ENCODE data around the gene TREM1. TPM values are rescaled to one million over a fixed set of nuclear protein-coding genes. Genes with fewer than 3 reads are reported as not detected.

The TREM1 gene
- total RNA-seq, 1 donor from 2014 or later, result 0.20 TPM

GRCh38 chr6:41269716-41270115 is 16.8 kb downstream of the TREM1 start:
- no peaks in the 10 kb centered on the region for H3K36me3 Mint-ChIP-seq (ENCODE audit: low read depth, unreplicated experiment)
- H3K79me2 ChIP-seq (ENCODE audit: insufficient read depth, low read length), result no peaks in the 10 kb centered on the region
- no peaks in the 10 kb centered on the region for H3K9me3 ChIP-seq (ENCODE audit: insufficient read depth, low read depth, low read length)
- no peak for TF ChIP-seq CTCF (IDR thresholded peaks at IDR 0.05; ENCODE audit: insufficient read depth, low read depth, low read length)
- TF ChIP-seq EZH2 (IDR thresholded peaks at IDR 0.05; ENCODE audit: insufficient read depth, low read length), result no peak
- DNase-seq (ENCODE audit: low read depth) (no peak), FAIRE-seq (no peak)
- no peaks in the 10 kb centered on the region for H3K4me1 ChIP-seq (ENCODE audit: insufficient read depth, low read length)
- H3K4me2 ChIP-seq (ENCODE audit: low read length), result no peak overlapping the region
- H3K9me3 Mint-ChIP-seq (ENCODE audit: unreplicated experiment), result no peaks in the 10 kb centered on the region
- no peak overlapping the region for H3K4me3 Mint-ChIP-seq (ENCODE audit: unreplicated experiment)
- no peaks in the 10 kb centered on the region for H3K36me3 ChIP-seq (ENCODE audit: insufficient read depth, low read length)
- no peak overlapping the region for H2AFZ ChIP-seq (ENCODE audit: low read depth, low read length)
- H3K27ac Mint-ChIP-seq (ENCODE audit: unreplicated experiment), result no peak overlapping the region
- no peak overlapping the region for H3K27ac ChIP-seq (ENCODE audit: low read depth, low read length)
- H3K27me3 Mint-ChIP-seq (ENCODE audit: low read depth, unreplicated experiment), result peaks cover 27% of the 10 kb centered on the region
- H3K9ac ChIP-seq (ENCODE audit: low read length), result no peak overlapping the region
- H4K20me1 ChIP-seq (ENCODE audit: insufficient read depth, low read length), result no peaks in the 10 kb centered on the region
- no peaks in the 10 kb centered on the region for H3K27me3 ChIP-seq (ENCODE audit: insufficient read depth, low read length)
- H3K4me1 Mint-ChIP-seq (ENCODE audit: low read depth, unreplicated experiment), result no peaks in the 10 kb centered on the region
- H3K4me3 ChIP-seq (ENCODE audit: insufficient read depth, low read depth, low read length), result no peak overlapping the region

DNA sequence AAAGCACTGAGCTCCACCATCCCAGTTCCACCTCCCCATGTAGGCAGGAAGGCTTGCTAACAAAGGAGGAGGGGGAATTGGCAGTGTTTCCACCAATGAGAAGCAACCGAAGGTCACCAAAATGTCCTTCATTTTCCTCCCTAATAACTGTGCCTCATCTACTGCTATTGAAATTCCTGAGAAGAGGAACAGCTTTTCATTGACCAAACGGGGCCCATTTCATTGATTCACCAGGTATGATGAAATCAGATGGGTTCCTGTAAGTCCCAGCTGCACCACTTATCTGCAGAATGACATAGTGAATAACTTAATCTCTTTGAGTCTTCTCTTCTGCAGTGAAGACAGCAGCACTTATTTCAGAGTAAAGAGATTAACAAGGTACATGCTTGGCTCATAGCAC is 17.3 kb downstream of the TREM1 start:
- Mint-ChIP-seq H3K9me3 (ENCODE audit: unreplicated experiment) (no peaks in the 10 kb centered on the region), H3K4me1 (ENCODE audit: low read depth, unreplicated experiment) (no peaks in the 10 kb centered on the region), H3K27me3 (ENCODE audit: low read depth, unreplicated experiment) (peaks cover 22% of the 10 kb centered on the region), H3K36me3 (ENCODE audit: low read depth, unreplicated experiment) (no peaks in the 10 kb centered on the region), H3K4me3 (ENCODE audit: unreplicated experiment) (no peak overlapping the region), H3K27ac (ENCODE audit: unreplicated experiment) (no peak overlapping the region)
- FAIRE-seq (no peak), DNase-seq (ENCODE audit: low read depth) (no peak)
- Histone ChIP-seq H3K9me3 (ENCODE audit: insufficient read depth, low read depth, low read length) (no peaks in the 10 kb centered on the region), H3K4me2 (ENCODE audit: low read length) (no peak overlapping the region), H2AFZ (ENCODE audit: low read depth, low read length) (no peak overlapping the region), H4K20me1 (ENCODE audit: insufficient read depth, low read length) (no peaks in the 10 kb centered on the region), H3K27ac (ENCODE audit: low read depth, low read length) (no peak overlapping the region), H3K36me3 (ENCODE audit: insufficient read depth, low read length) (no peaks in the 10 kb centered on the region), H3K4me3 (ENCODE audit: insufficient read depth, low read depth, low read length) (no peak overlapping the region), H3K9ac (ENCODE audit: low read length) (no peak overlapping the region), H3K27me3 (ENCODE audit: insufficient read depth, low read length) (no peaks in the 10 kb centered on the region), H3K4me1 (ENCODE audit: insufficient read depth, low read length) (no peaks in the 10 kb centered on the region), H3K79me2 (ENCODE audit: insufficient read depth, low read length) (no peaks in the 10 kb centered on the region)
- TF ChIP-seq EZH2 (IDR thresholded peaks at IDR 0.05; ENCODE audit: insufficient read depth, low read length) (no peak), CTCF (IDR thresholded peaks at IDR 0.05; ENCODE audit: insufficient read depth, low read depth, low read length) (no peak)

DNA sequence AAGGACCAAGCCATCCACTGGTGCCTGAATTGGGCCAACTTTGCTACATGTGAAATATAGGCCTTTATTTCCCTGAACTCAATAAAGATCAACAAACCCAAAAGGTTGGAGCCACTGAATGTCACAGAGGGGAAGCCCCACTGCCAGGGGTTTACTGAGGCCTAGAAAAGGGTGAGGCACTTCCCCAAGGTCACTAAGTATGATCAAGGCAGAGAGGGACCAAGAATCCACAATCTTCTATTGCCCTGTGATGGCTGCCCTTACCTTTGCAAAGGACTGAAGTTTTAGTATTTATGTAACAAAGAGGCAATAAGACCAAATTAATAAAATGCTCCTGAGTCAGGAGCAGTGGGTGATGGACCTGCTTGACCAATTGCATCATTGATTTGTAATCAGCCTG is 18.0 kb downstream of the TREM1 start:
- no peak overlapping the region for H3K9ac ChIP-seq (ENCODE audit: low read length)
- H3K4me3 ChIP-seq (ENCODE audit: insufficient read depth, low read depth, low read length), result no peak overlapping the region
- H3K27ac ChIP-seq (ENCODE audit: low read depth, low read length), result no peak overlapping the region
- no peak for FAIRE-seq
- no peak for DNase-seq (ENCODE audit: low read depth)
- TF ChIP-seq CTCF (IDR thresholded peaks at IDR 0.05; ENCODE audit: insufficient read depth, low read depth, low read length) (no peak), EZH2 (IDR thresholded peaks at IDR 0.05; ENCODE audit: insufficient read depth, low read length) (no peak)
- peaks cover 19% of the 10 kb centered on the region for H3K27me3 Mint-ChIP-seq (ENCODE audit: low read depth, unreplicated experiment)
- no peaks in the 10 kb centered on the region for H3K9me3 Mint-ChIP-seq (ENCODE audit: unreplicated experiment)
- H3K27me3 ChIP-seq (ENCODE audit: insufficient read depth, low read length), result no peaks in the 10 kb centered on the region
- no peaks in the 10 kb centered on the region for H3K9me3 ChIP-seq (ENCODE audit: insufficient read depth, low read depth, low read length)
- no peak overlapping the region for H3K4me3 Mint-ChIP-seq (ENCODE audit: unreplicated experiment)
- H3K79me2 ChIP-seq (ENCODE audit: insufficient read depth, low read length), result no peaks in the 10 kb centered on the region
- H3K4me2 ChIP-seq (ENCODE audit: low read length), result no peak overlapping the region
- H3K36me3 Mint-ChIP-seq (ENCODE audit: low read depth, unreplicated experiment), result no peaks in the 10 kb centered on the region
- no peaks in the 10 kb centered on the region for H3K36me3 ChIP-seq (ENCODE audit: insufficient read depth, low read length)
- no peak overlapping the region for H3K27ac Mint-ChIP-seq (ENCODE audit: unreplicated experiment)
- no peaks in the 10 kb centered on the region for H4K20me1 ChIP-seq (ENCODE audit: insufficient read depth, low read length)
- no peak overlapping the region for H2AFZ ChIP-seq (ENCODE audit: low read depth, low read length)
- H3K4me1 ChIP-seq (ENCODE audit: insufficient read depth, low read length), result no peaks in the 10 kb centered on the region
- H3K4me1 Mint-ChIP-seq (ENCODE audit: low read depth, unreplicated experiment), result no peaks in the 10 kb centered on the region

Data from astrocyte (in vitro differentiated cells and primary cell).